Right lobe of liver (tissue), 6 donors: ENCODE measurements around the gene TMEM37. TPM values are rescaled to one million over a fixed set of nuclear protein-coding genes. Genes with fewer than 3 reads are reported as not detected.

Source experiments
- ATAC-seq, 4 donors: fragments of 200-7000 bp; cut with Tn5 transposase; one replicate each; pipeline ENCODE4 v1.9.1; 2020; ENCODE audit warnings: mild to moderate bottlenecking in 4 of 4, moderate library complexity in 4 of 4
- DNase-seq, 3 donors: peaks; one replicate each; pipeline ENCODE4 v3.0.0-alpha.2; 2020
- H3K27ac ChIP-seq, 3 donors: fragments of 200-600 bp; one replicate each; pipeline ENCODE4 v1.8.0; 2022
- H3K27me3 ChIP-seq, 2 donors: fragments of 200-600 bp; one replicate each; pipeline ENCODE4 v1.8.0; 2022
- H3K36me3 ChIP-seq, 4 donors: fragments of 200-600 bp; sonication (generic) in 1 of 4; one replicate each; pipeline versions ENCODE4 v1.5.1 to v1.8.0; 2017 to 2022; ENCODE audit warnings: control low read depth in 1 of 4
- H3K4me1 ChIP-seq, 4 donors: fragments of 200-600 bp; sonication (generic) in 1 of 4; one replicate each; pipeline versions ENCODE4 v1.5.1 to v1.8.0; 2017 to 2022; ENCODE audit warnings: control low read depth in 1 of 4
- H3K4me3 ChIP-seq, 3 donors: fragments of 200-600 bp; one replicate each; pipeline ENCODE4 v1.8.0; 2022
- H3K9me3 ChIP-seq, 4 donors: fragments of 200-600 bp; sonication (generic) in 1 of 4; one replicate each; pipeline versions ENCODE4 v1.5.1 to v1.8.0; 2017 to 2022; ENCODE audit warnings: control low read depth in 1 of 4
- POLR2A ChIP-seq: fragments of 450-650 bp; IDR thresholded peaks from one replicate; pipeline ENCODE4 v1.6.1; 2017; ENCODE audit warnings: antibody characterized with exemption, mild to moderate bottlenecking
- WGBS: methylation state at CpG from one replicate; pipeline ENCODE4 v1.1.6; 2018; ENCODE audit warnings: low coverage, low lambda C conversion rate; ENCODE audit not compliant: insufficient coverage; ENCODE audit errors: missing lambda C conversion rate; 5-methylcytosine and 5-hydroxymethylcytosine counted together
- intact Hi-C, 2 donors: fragments of 100-400 bp; cut with DNase I; formaldehyde crosslinking; loops; one replicate each; pipeline versions ENCODE4 v1.11.2 to v1.14.1; 2022
- long read RNA-seq: library from polyadenylated mRNA; unstranded; transcript quantifications from one replicate; pipeline ENCODE4 v2.0.0, GENCODE V29; 2019
- total RNA-seq, 6 experiments: library from RNA; depleted of rRNA in 2 of 6; stranded (reverse); fragments of >200 nt in 2 of 6; fragmentation: NEBNext Ultra II Directional in 3 of 6; extraction: Animal tissue kit (Norgen Biotek cat#: 25700) in 3 of 6; gene quantifications; one replicate each; pipeline versions ENCODE4 v1.1.0 to v1.2.4, GENCODE V29; 2016 to 2023
- TF ChIP-seq, protein P1 (sequence below), 4 donors: fragments of 200-600 bp in 3 of 4; fragments of 450-650 bp in 1 of 4; IDR thresholded peaks; one replicate each; pipeline versions ENCODE4 v1.5.1 to v1.8.0; 2016 to 2022; ENCODE audit warnings: antibody characterized with exemption in 4 of 4, mild to moderate bottlenecking in 2 of 4
- donor health status: DM: no; HTN: yes; CAD: no.
- donor health status: DM: no; HTN: no; CAD: no.
- donor health status: DM: no; HTN: no; CAD: no.
- donor health status: DM: no; HTN: yes; CAD: no.
- donor health status: DM: no; HTN: yes; CAD: no.

Gene TMEM37, protein sequence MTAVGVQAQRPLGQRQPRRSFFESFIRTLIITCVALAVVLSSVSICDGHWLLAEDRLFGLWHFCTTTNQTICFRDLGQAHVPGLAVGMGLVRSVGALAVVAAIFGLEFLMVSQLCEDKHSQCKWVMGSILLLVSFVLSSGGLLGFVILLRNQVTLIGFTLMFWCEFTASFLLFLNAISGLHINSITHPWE
- 10 to 100 TPM; 37.3 to 96.6 (median 73.5) TPM for total RNA-seq
- long read RNA-seq, transcript TMEM37-201 (2 exons, 1,688 nt) = major isoform, 53 of 60 reads
- long read RNA-seq, partial matches to known transcripts = 6 of 60 reads
- long read RNA-seq, other reads (novel, unspliced or antisense) = 1 of 60 reads

DNA sequence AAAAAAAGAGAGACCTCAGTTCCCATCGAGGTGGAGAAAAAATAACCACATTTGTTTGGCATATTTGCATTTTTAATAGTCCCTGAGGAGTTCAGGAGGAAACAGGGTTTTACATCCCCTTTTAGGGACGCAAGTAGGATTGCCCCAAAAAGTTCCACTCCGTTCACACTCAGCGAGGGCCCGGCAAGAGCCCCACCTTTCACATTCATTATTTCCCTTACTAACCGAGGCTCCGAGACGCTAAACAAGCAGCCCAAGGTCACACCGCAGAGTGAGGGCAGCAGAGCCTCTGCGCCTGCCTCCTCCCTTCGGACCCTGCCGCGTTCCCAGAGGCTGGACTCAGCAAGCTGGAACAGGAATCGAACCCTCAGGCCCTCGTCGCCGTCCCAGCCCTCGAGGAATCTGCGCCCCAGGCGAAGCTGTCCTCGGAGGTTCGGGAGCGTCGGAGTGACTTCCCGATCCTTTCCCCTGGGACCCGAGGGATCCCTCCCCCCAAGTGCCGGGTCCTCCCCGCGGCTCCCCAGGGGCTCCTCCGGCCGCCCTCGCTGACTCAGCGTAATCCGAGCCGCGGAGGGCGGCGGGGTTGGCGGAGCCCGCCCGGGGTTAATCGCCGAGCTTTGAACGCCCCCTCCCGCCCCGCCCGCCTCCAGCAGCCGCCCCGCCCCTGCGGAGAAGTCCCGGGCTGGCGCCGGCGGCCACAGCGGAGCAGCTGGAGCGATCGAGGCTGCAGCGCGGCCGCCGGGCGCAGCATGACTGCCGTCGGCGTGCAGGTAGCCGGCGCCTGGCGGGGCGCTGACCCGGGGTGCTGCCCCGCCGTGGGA, at the start of gene TMEM37:
Gene TMEM37, plus strand, starts transcription at position 700 of the 821 bp plus-strand sequence. Its CDS starts 50 bp downstream, at position 750.
- Histone ChIP-seq H3K4me3 (peak within 1 kb of the TSS; percentile 80 to 95 (median 92)), H3K9me3 (no peaks in the 10 kb centered on the region), H3K27ac (peak within 1 kb of the TSS; percentile 96 to 98 (median 98)), H3K27me3 (no peaks in the 10 kb centered on the region), H3K36me3 (no peaks in the 10 kb centered on the region), H3K4me1 (peaks cover 2 to 66% (median 31%) of the 10 kb centered on the region in 4 donors)
- ATAC-seq (peak; percentile 70 to 80 (median 74)), DNase-seq (peak; percentile 89 to 91 (median 89))
- TF ChIP-seq POLR2A = peak; percentile 81
- TF ChIP-seq, protein P1, sequence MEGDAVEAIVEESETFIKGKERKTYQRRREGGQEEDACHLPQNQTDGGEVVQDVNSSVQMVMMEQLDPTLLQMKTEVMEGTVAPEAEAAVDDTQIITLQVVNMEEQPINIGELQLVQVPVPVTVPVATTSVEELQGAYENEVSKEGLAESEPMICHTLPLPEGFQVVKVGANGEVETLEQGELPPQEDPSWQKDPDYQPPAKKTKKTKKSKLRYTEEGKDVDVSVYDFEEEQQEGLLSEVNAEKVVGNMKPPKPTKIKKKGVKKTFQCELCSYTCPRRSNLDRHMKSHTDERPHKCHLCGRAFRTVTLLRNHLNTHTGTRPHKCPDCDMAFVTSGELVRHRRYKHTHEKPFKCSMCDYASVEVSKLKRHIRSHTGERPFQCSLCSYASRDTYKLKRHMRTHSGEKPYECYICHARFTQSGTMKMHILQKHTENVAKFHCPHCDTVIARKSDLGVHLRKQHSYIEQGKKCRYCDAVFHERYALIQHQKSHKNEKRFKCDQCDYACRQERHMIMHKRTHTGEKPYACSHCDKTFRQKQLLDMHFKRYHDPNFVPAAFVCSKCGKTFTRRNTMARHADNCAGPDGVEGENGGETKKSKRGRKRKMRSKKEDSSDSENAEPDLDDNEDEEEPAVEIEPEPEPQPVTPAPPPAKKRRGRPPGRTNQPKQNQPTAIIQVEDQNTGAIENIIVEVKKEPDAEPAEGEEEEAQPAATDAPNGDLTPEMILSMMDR (IDR thresholded peaks at IDR 0.05) = no peak
- 3% methylated on average over 29 of the region's 72 CpGs for WGBS
- intact Hi-C loops = no loop called here

DNA sequence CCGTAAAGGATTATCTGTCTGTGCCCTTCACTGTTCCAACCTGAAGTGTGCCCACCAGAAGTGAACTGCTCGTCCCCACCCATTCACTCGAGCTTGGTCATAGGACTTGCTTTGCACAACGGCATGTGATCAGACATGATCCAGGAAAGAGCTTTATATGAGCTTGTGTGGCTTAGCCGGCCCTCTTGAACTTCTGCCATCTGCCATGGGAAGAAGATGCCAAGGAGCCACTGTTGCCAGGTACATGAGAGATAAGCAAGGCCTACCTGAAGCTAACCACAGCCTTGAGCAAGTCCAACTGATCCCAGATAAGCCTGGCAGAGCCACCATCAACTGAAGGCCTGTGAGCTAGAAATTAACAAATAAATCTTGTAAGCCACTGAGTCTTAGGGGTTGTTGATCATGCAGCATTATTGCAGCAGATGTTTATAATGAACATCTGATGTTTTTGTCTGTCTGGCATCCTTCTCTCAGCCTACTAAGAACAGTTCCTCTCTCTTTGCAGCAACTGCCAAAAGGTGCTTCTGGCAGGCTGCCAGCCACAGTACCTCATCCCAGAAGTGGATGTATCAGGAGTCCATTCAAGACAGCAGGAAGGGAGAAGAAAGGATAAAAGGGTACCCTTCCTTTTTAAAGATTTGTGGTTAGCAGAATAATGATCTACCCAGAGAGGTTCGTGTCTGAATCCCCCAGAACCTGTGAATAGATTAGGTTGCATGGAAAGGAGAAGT, 48.1 kb upstream of the TMEM37 start:
- Histone ChIP-seq H3K27ac (no peak overlapping the region), H3K36me3 (no peaks in the 10 kb centered on the region), H3K4me3 (no peak overlapping the region), H3K4me1 (peaks cover 0 to 10% (median 5%) of the 10 kb centered on the region in 4 donors), H3K9me3 (no peaks in the 10 kb centered on the region), H3K27me3 (no peaks in the 10 kb centered on the region)
- DNase-seq (peak in 1 of 3 donors; percentile 41), ATAC-seq (no peak)
- TF ChIP-seq POLR2A = no peak
- TF ChIP-seq, protein P1 (IDR thresholded peaks at IDR 0.05) = no peak
- WGBS = 93% methylated on average over 5 of the region's 6 CpGs
- intact Hi-C loops = no loop called here

DNA sequence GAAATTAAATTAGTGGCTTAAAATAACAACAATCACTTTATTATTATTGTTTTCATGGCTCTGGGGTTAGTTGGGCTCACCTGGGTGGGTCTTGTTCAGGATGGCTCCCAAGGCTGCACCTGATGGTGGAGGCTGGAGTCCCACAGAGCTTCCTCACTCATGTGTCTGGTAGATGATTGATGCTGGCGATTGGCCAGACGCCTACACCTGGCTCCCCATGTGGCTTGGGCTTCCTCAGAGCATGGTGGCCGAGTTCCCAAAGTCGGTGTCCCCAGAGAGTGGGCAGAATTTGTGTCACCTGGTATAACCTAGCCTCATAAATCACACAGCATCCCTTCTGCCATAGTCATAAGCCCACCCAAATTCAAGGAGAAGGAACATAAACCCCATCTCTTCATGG, 46.7 kb upstream of the TMEM37 start:
- TF ChIP-seq, protein P1 (IDR thresholded peaks at IDR 0.05) = no peak
- no peak for TF ChIP-seq POLR2A
- no peaks in the 10 kb centered on the region for H3K36me3 ChIP-seq
- H3K4me3 ChIP-seq = no peak overlapping the region
- H3K9me3 ChIP-seq = no peaks in the 10 kb centered on the region
- no peak overlapping the region for H3K27ac ChIP-seq
- no CpG with 5 or more reads among the region's 4 CpGs for WGBS
- DNase-seq = no peak
- no peaks in the 10 kb centered on the region for H3K27me3 ChIP-seq
- no peak for ATAC-seq
- H3K4me1 ChIP-seq = peaks cover 0 to 18% (median 5%) of the 10 kb centered on the region in 4 donors
- intact Hi-C loops = no loop called here

DNA sequence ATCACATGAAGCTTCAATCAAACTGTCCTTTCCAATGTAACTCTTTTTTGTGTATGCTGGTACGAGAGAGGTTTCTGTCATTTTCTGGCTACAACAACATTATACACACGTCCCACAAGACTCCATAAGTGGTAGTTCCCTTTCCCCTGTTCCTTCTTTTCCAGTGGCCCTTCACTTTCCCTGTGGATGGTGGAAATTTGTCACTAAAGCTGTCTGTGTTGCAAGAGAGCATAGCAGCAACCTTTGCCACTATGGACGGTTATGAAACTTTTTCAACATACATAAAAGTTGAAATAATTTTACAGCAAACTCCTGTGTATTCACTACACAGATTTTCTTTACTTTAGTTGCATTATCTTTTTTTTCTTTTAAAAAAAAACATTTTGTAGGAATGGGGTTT, 46.2 kb upstream of the TMEM37 start:
- DNase-seq = no peak
- WGBS = 37% methylated on average over 3 of the region's 3 CpGs
- TF ChIP-seq POLR2A = no peak
- TF ChIP-seq, protein P1 (IDR thresholded peaks at IDR 0.05) = no peak
- Histone ChIP-seq H3K36me3 (no peaks in the 10 kb centered on the region), H3K9me3 (no peaks in the 10 kb centered on the region), H3K4me3 (no peak overlapping the region), H3K4me1 (peaks cover 0 to 19% (median 5%) of the 10 kb centered on the region in 4 donors), H3K27me3 (no peaks in the 10 kb centered on the region), H3K27ac (no peak overlapping the region)
- intact Hi-C loops = no loop called here
- no peak for ATAC-seq
